HEK293 (cell line): ENCODE measurements around the gene UBE2M.

Experiments used
- MZF1 ChIP-seq: fragments of 450-650 bp; formaldehyde crosslinking; IDR thresholded peaks from 2 replicates; pipeline ENCODE4 v1.5.1; 2017; ENCODE audit warnings: missing biosample characterization, missing genetic modification characterization, borderline replicate concordance
- SCRT2 ChIP-seq: fragments of 450-650 bp; formaldehyde crosslinking; IDR thresholded peaks from 2 replicates; pipeline ENCODE4 v1.5.1; 2016; ENCODE audit warnings: missing biosample characterization, missing genetic modification characterization
- ZBTB1 ChIP-seq: fragments of 450-650 bp; formaldehyde crosslinking; IDR thresholded peaks from 2 replicates; pipeline ENCODE4 v1.5.1; 2016; ENCODE audit warnings: missing biosample characterization, missing genetic modification characterization
- ZFP41 ChIP-seq: fragments of 450-650 bp; formaldehyde crosslinking; IDR thresholded peaks from 2 replicates; pipeline ENCODE4 v1.5.1; 2016; ENCODE audit warnings: missing biosample characterization, missing genetic modification characterization, borderline replicate concordance
- ZNF132 ChIP-seq: fragments of 450-650 bp; formaldehyde crosslinking; IDR thresholded peaks from 2 replicates; pipeline ENCODE4 v1.5.1; 2017; ENCODE audit warnings: missing biosample characterization, missing genetic modification characterization, borderline replicate concordance
- ZNF175 ChIP-seq: fragments of 450-650 bp; formaldehyde crosslinking; IDR thresholded peaks from 2 replicates; pipeline ENCODE4 v1.5.1; 2016; ENCODE audit warnings: missing biosample characterization, missing genetic modification characterization
- ZNF184 ChIP-seq: fragments of 450-650 bp; IDR thresholded peaks from 2 replicates; pipeline ENCODE4 v1.5.1; 2018; ENCODE audit warnings: missing biosample characterization, mild to moderate bottlenecking, missing genetic modification characterization
- ZNF214 ChIP-seq: fragments of 450-650 bp; formaldehyde crosslinking; IDR thresholded peaks from 2 replicates; pipeline ENCODE4 v1.5.1; 2017; ENCODE audit warnings: missing biosample characterization, mild to moderate bottlenecking, missing genetic modification characterization, borderline replicate concordance
- ZNF311 ChIP-seq: fragments of 450-650 bp; formaldehyde crosslinking; IDR thresholded peaks from 2 replicates; pipeline ENCODE4 v1.5.1; 2017; ENCODE audit warnings: missing biosample characterization, missing genetic modification characterization, borderline replicate concordance
- ZNF341 ChIP-seq: fragments of 450-650 bp; formaldehyde crosslinking; IDR thresholded peaks from 2 replicates; pipeline ENCODE4; 2016; ENCODE audit warnings: low read depth, missing biosample characterization, missing genetic modification characterization
- ZNF37A ChIP-seq: fragments of 450-650 bp; IDR thresholded peaks from 2 replicates; pipeline ENCODE4 v1.5.1; 2018; ENCODE audit warnings: missing biosample characterization, missing genetic modification characterization
- ZNF394 ChIP-seq: fragments of 450-650 bp; formaldehyde crosslinking; IDR thresholded peaks from 2 replicates; pipeline ENCODE4 v1.5.1; 2016; ENCODE audit warnings: missing biosample characterization, missing genetic modification characterization, mild to moderate bottlenecking, moderate library complexity, borderline replicate concordance
- ZNF423 ChIP-seq: fragments of 450-650 bp; formaldehyde crosslinking; IDR thresholded peaks from 2 replicates; pipeline ENCODE4 v1.5.1; 2016; ENCODE audit warnings: missing biosample characterization, missing genetic modification characterization
- ZNF501 ChIP-seq: fragments of 450-650 bp; formaldehyde crosslinking; IDR thresholded peaks from 2 replicates; pipeline ENCODE4 v1.5.1; 2016; ENCODE audit warnings: missing biosample characterization, missing genetic modification characterization
- ZNF596 ChIP-seq: fragments of 450-650 bp; IDR thresholded peaks from 2 replicates; pipeline ENCODE4 v1.5.0; 2018; ENCODE audit warnings: missing biosample characterization, mild to moderate bottlenecking, missing genetic modification characterization, moderate library complexity
- ZNF639 ChIP-seq: fragments of 450-650 bp; formaldehyde crosslinking; IDR thresholded peaks from 2 replicates; pipeline ENCODE4 v1.5.1; 2016; ENCODE audit warnings: missing biosample characterization, missing genetic modification characterization
- ZNF654 ChIP-seq: fragments of 450-650 bp; formaldehyde crosslinking; IDR thresholded peaks from 2 replicates; pipeline ENCODE4 v1.5.1; 2016; ENCODE audit warnings: low read depth, missing biosample characterization, missing genetic modification characterization
- ZNF660 ChIP-seq: fragments of 450-650 bp; IDR thresholded peaks from 2 replicates; pipeline ENCODE4 v1.5.1; 2018; ENCODE audit warnings: missing biosample characterization, mild to moderate bottlenecking, missing genetic modification characterization
- ZNF76 ChIP-seq: fragments of 450-650 bp; formaldehyde crosslinking; IDR thresholded peaks from 2 replicates; pipeline ENCODE4; 2016; ENCODE audit warnings: low read depth, missing biosample characterization, missing genetic modification characterization, borderline replicate concordance
- ZNF768 ChIP-seq: fragments of 450-650 bp; formaldehyde crosslinking; IDR thresholded peaks from 2 replicates; pipeline ENCODE4 v1.5.1; 2018; ENCODE audit warnings: missing biosample characterization, mild to moderate bottlenecking, missing genetic modification characterization
- ZNF777 ChIP-seq: fragments of 450-650 bp; formaldehyde crosslinking; IDR thresholded peaks from 2 replicates; pipeline ENCODE4 v1.5.1; 2017; ENCODE audit warnings: missing biosample characterization, missing genetic modification characterization, borderline replicate concordance
- ZNF791 ChIP-seq: fragments of 450-650 bp; formaldehyde crosslinking; IDR thresholded peaks from 2 replicates; pipeline ENCODE4 v1.5.1; 2016; ENCODE audit warnings: missing biosample characterization, missing genetic modification characterization
- ZSCAN16 ChIP-seq: fragments of 450-650 bp; formaldehyde crosslinking; IDR thresholded peaks from 2 replicates; pipeline ENCODE4 v1.5.1; 2016; ENCODE audit warnings: missing biosample characterization, missing genetic modification characterization
- TF ChIP-seq, protein P1 (sequence below): fragments of 450-650 bp; formaldehyde crosslinking; IDR thresholded peaks from 2 replicates; pipeline ENCODE4 v1.5.1; 2016; ENCODE audit warnings: missing biosample characterization, missing genetic modification characterization
- TF ChIP-seq, protein P2 (sequence below): fragments of 450-650 bp; formaldehyde crosslinking; IDR thresholded peaks from 2 replicates; pipeline ENCODE4 v1.5.1; 2016; ENCODE audit warnings: missing biosample characterization, missing genetic modification characterization
- TF ChIP-seq, protein P3 (sequence below): fragments of 450-650 bp; formaldehyde crosslinking; IDR thresholded peaks from 2 replicates; pipeline ENCODE4 v1.5.1; 2016; ENCODE audit warnings: missing biosample characterization, missing genetic modification characterization
- TF ChIP-seq, protein P4 (sequence below): fragments of 450-650 bp; formaldehyde crosslinking; conservative IDR thresholded peaks from 2 replicates; pipeline ENCODE4 v1.5.1; 2016; ENCODE audit warnings: low read depth, missing biosample characterization, missing genetic modification characterization
- TF ChIP-seq, protein P5 (sequence below): fragments of 450-650 bp; formaldehyde crosslinking; IDR thresholded peaks from 2 replicates; pipeline ENCODE4 v1.5.1; 2017; ENCODE audit warnings: missing biosample characterization, missing genetic modification characterization

Gene UBE2M

DNA sequence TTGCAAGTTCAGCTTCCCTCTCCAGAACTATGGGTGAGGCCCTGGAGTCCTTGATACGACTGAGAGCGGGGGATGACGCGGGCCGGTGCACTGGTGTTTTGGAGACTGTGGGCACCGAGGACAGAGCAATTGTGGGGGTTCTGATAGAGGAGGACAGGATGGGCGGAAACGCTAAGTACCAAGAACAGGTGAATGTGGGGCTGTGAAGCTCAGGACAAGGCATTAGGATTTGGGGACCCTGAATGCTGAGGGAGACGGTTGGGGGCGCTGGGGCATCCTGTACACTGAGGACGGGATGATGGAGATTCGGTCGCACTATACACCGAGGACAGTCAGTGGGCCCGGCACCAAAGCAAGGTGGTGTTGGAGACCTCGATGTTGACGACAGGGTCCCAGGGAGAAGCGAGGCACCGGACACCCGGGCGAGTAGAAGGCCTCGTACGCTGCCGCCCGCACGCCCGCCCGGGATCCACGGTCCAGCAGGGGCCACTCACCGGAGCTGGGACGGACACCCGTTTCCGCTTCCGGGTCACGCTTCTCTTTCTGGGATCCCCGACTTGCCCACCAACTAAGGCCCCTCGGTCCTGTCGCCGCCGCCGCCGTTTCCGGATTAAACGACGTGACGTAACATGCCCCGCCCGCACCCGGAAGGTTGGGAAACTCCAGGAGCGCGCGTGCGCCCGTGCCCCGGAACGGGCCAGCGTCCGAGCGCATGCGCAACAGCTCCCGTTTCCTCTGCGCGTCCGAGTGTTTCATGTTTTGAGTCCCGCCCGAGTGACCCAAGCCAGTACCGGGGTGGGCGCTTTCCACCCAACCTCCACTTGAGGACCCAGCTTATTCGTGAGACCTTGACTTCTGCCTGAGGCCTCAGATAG lies 3.7 kb downstream of the UBE2M start, which contains the start of gene CHMP2A (continued):
- TF ChIP-seq ZNF37A (no peak), ZNF311 (no peak), ZNF791 (tag by site-specific recombination) (no peak), ZNF394 (tag by site-specific recombination) (peak; percentile 84), ZNF175 (no peak), ZNF654 (no peak), ZBTB1 (no peak), MZF1 (no peak; the same call in 1 of the 2 replicates), ZNF184 (tag by site-specific recombination) (no peak), ZNF777 (peak; percentile 60; the same call in 1 of the 2 replicates), ZNF214 (tag by site-specific recombination) (no peak), ZNF639 (tag by site-specific recombination) (peak; percentile 75), ZNF660 (peak; percentile 68), ZNF76 (peak; percentile 85; the same call in 1 of the 2 replicates), ZFP41 (tag by site-specific recombination) (no peak), SCRT2 (tag by site-specific recombination) (no peak), ZSCAN16 (tag by site-specific recombination) (peak; percentile 21; the same call in 1 of the 2 replicates), ZNF501 (tag by site-specific recombination) (no peak; the same call in 1 of the 2 replicates), ZNF132 (tag by site-specific recombination) (no peak), ZNF341 (tag by site-specific recombination) (no peak), ZNF423 (tag by site-specific recombination) (no peak), ZNF768 (tag by site-specific recombination) (peak; percentile 47; the same call in 1 of the 2 replicates), ZNF596 (tag by site-specific recombination) (no peak)
- TF ChIP-seq, protein P1, sequence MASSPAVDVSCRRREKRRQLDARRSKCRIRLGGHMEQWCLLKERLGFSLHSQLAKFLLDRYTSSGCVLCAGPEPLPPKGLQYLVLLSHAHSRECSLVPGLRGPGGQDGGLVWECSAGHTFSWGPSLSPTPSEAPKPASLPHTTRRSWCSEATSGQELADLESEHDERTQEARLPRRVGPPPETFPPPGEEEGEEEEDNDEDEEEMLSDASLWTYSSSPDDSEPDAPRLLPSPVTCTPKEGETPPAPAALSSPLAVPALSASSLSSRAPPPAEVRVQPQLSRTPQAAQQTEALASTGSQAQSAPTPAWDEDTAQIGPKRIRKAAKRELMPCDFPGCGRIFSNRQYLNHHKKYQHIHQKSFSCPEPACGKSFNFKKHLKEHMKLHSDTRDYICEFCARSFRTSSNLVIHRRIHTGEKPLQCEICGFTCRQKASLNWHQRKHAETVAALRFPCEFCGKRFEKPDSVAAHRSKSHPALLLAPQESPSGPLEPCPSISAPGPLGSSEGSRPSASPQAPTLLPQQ: no peak; the same call in 1 of the 2 replicates
- TF ChIP-seq, protein P2, sequence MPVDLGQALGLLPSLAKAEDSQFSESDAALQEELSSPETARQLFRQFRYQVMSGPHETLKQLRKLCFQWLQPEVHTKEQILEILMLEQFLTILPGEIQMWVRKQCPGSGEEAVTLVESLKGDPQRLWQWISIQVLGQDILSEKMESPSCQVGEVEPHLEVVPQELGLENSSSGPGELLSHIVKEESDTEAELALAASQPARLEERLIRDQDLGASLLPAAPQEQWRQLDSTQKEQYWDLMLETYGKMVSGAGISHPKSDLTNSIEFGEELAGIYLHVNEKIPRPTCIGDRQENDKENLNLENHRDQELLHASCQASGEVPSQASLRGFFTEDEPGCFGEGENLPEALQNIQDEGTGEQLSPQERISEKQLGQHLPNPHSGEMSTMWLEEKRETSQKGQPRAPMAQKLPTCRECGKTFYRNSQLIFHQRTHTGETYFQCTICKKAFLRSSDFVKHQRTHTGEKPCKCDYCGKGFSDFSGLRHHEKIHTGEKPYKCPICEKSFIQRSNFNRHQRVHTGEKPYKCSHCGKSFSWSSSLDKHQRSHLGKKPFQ (tag by site-specific recombination): no peak
- TF ChIP-seq, protein P3, sequence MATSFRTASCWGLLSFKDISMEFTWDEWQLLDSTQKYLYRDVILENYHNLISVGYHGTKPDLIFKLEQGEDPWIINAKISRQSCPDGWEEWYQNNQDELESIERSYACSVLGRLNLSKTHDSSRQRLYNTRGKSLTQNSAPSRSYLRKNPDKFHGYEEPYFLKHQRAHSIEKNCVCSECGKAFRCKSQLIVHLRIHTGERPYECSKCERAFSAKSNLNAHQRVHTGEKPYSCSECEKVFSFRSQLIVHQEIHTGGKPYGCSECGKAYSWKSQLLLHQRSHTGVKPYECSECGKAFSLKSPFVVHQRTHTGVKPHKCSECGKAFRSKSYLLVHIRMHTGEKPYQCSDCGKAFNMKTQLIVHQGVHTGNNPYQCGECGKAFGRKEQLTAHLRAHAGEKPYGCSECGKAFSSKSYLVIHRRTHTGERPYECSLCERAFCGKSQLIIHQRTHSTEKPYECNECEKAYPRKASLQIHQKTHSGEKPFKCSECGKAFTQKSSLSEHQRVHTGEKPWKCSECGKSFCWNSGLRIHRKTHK (tag by site-specific recombination): no peak
- TF ChIP-seq, protein P4, sequence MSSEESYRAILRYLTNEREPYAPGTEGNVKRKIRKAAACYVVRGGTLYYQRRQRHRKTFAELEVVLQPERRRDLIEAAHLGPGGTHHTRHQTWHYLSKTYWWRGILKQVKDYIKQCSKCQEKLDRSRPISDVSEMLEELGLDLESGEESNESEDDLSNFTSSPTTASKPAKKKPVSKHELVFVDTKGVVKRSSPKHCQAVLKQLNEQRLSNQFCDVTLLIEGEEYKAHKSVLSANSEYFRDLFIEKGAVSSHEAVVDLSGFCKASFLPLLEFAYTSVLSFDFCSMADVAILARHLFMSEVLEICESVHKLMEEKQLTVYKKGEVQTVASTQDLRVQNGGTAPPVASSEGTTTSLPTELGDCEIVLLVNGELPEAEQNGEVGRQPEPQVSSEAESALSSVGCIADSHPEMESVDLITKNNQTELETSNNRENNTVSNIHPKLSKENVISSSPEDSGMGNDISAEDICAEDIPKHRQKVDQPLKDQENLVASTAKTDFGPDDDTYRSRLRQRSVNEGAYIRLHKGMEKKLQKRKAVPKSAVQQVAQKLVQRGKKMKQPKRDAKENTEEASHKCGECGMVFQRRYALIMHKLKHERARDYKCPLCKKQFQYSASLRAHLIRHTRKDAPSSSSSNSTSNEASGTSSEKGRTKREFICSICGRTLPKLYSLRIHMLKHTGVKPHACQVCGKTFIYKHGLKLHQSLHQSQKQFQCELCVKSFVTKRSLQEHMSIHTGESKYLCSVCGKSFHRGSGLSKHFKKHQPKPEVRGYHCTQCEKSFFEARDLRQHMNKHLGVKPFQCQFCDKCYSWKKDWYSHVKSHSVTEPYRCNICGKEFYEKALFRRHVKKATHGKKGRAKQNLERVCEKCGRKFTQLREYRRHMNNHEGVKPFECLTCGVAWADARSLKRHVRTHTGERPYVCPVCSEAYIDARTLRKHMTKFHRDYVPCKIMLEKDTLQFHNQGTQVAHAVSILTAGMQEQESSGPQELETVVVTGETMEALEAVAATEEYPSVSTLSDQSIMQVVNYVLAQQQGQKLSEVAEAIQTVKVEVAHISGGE (tag by site-specific recombination): peak; percentile 98
- TF ChIP-seq, protein P5, sequence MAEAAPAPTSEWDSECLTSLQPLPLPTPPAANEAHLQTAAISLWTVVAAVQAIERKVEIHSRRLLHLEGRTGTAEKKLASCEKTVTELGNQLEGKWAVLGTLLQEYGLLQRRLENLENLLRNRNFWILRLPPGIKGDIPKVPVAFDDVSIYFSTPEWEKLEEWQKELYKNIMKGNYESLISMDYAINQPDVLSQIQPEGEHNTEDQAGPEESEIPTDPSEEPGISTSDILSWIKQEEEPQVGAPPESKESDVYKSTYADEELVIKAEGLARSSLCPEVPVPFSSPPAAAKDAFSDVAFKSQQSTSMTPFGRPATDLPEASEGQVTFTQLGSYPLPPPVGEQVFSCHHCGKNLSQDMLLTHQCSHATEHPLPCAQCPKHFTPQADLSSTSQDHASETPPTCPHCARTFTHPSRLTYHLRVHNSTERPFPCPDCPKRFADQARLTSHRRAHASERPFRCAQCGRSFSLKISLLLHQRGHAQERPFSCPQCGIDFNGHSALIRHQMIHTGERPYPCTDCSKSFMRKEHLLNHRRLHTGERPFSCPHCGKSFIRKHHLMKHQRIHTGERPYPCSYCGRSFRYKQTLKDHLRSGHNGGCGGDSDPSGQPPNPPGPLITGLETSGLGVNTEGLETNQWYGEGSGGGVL (tag by site-specific recombination): peak; percentile 44
